Right forelimb (tissue), 1 donor: ENCODE data around the gene HELQ.
"Not testable (repeated sequence)": the region's sequence is repeated elsewhere in the genome, so short reads cannot be mapped to it uniquely, and the experiment has no call there.

Experiments used
- DNase-seq: peaks from one replicate; pipeline ENCODE4 v3.0.0-alpha.2; 2018

Gene HELQ

GRCh38 chr4:83455281-83456183 lies at the start of gene HELQ, which contains the start of gene MRPS18C:
HELQ (minus strand) TSS chr4:83455823; CDS start chr4:83455693, 130 bp downstream.
MRPS18C (plus strand) TSS chr4:83456058; CDS start chr4:83456078, 20 bp downstream.
- peak; percentile 96 for DNase-seq

- no peak for DNase-seq
These were observed 49.4 kb upstream of the HELQ start for GRCh38 chr4:83504996-83505395.

- DNase-seq = no peak
These were observed 48.9 kb upstream of the HELQ start for GRCh38 chr4:83504503-83504902.

GRCh38 chr4:83503974-83504373 lies 48.4 kb upstream of the HELQ start:
- DNase-seq = no peak

GRCh38 chr4:83501671-83502070 lies 46.0 kb upstream of the HELQ start:
- DNase-seq = not testable (repeated sequence)

GRCh38 chr4:83498187-83498586 lies 42.6 kb upstream of the HELQ start:
- DNase-seq = no peak

- not testable (repeated sequence) for DNase-seq
These were observed 40.7 kb upstream of the HELQ start for GRCh38 chr4:83496085-83496917.

GRCh38 chr4:83490876-83491450 lies 35.3 kb upstream of the HELQ start:
- no peak for DNase-seq

GRCh38 chr4:83489711-83490326 lies 34.2 kb upstream of the HELQ start:
- DNase-seq = no peak

GRCh38 chr4:83486457-83487129 lies 31.0 kb upstream of the HELQ start:
- DNase-seq = no peak

- peak; percentile 96 for DNase-seq
These were observed 29.2 kb upstream of the HELQ start, which contains the start of gene ABRAXAS1 for GRCh38 chr4:83484500-83485461. ABRAXAS1 (minus strand) TSS chr4:83485100; CDS start chr4:83485072, 28 bp downstream.

- no peak for DNase-seq
These were observed 18.3 kb upstream of the HELQ start for GRCh38 chr4:83473966-83474365.

- DNase-seq = no peak
These were observed 17.8 kb upstream of the HELQ start for GRCh38 chr4:83473423-83473822.

- no peak for DNase-seq
These were observed 520 bp upstream of the HELQ start for GRCh38 chr4:83456184-83456501.

- no peak for DNase-seq
These were observed 937 bp downstream of the HELQ start for GRCh38 chr4:83454686-83455085.

GRCh38 chr4:83449009-83449408 lies 6.6 kb downstream of the HELQ start:
- DNase-seq = no peak

- DNase-seq = no peak
These were observed 14.7 kb downstream of the HELQ start for GRCh38 chr4:83440899-83441298.

- DNase-seq = no peak
These were observed 15.3 kb downstream of the HELQ start for GRCh38 chr4:83440148-83440814.

- no peak for DNase-seq
These were observed 16.9 kb downstream of the HELQ start for GRCh38 chr4:83438719-83439118.

GRCh38 chr4:83436680-83437079 lies 18.9 kb downstream of the HELQ start:
- no peak for DNase-seq
